HG02678 (cell line): ENCODE results near the gene TCP11L2.

ENCODE experiments used
- ATAC-seq: cut with Tn5 transposase; IDR thresholded peaks from one replicate; pipeline ENCODE4 v1.9.1; 2021; ENCODE audit warnings: mild to moderate bottlenecking, moderate library complexity; ENCODE audit not compliant: unreplicated experiment

The TCP11L2 gene

DNA sequence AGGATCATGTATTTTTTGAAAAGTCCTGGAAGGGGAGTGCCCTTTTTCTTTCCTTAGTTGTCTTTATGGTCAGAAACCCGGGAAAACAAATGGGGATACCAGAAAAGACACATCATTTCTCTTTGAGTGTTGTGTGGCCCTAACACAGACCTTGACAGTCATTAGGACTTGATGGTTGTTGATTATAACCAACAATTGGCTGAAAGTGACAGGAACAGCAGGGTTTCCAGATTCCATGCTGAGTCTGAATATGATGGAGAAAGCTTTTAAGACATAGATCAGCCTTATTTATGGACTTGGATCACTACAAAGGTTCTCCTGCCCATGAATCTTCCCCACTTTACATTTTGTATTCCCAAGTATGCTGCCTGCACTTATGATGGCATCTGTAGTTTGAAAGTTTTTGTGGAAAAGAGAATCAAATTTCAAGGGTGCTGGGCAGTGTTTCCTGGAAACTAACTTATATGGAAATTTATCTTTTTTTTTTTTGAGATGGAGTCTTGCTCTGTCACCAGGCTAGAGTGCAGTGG, 85.4 kb downstream of the TCP11L2 start:
- no peak for ATAC-seq

DNA sequence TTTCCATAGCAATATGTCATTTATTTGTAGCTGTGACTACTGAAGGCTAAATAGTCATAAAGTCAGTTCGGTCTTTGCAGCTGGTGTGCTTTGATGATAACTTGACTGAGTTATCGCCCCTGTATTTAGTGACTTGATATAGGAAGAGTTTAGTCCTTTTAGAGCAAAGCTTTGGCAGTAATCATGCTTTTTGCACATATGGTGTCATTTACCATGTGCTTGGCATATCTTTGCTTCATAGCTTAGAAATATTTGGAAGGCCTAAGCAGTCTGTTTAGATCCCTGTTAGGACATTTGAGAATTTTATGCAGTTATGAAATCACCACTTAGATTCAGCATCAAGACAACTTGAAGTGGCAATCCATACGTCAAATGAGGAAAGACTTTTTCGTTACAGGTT, 86.6 kb downstream of the TCP11L2 start:
- no peak for ATAC-seq

DNA sequence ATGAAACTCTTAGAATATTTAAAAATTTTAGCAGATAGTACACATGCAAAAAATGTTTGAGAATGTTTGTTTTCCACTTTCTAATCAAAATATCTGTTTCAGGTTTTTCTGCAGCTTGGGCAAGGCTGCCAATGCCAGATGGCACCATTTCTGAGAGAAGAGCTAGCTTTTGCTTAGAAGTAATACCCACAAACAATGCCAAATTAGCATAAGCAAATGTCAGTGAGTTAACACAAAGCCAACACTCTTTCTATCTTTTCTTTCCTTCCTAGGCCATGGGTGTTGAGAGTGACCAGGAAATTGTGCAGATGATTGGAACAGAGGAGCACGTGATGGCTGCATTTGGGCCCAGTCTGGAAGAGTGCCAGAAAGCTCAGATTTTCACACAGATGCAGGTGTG, 90.2 kb downstream of the TCP11L2 start:
- no peak for ATAC-seq
